ENCODE data around the gene CA5A. TPM values are rescaled to one million over a fixed set of nuclear protein-coding genes. Genes with fewer than 3 reads are reported as not detected.

The CA5A gene
- total and polyA plus RNA-seq, 2 of the 4 experiments (the other 2 are of a cell fraction) = not detected

DNA sequence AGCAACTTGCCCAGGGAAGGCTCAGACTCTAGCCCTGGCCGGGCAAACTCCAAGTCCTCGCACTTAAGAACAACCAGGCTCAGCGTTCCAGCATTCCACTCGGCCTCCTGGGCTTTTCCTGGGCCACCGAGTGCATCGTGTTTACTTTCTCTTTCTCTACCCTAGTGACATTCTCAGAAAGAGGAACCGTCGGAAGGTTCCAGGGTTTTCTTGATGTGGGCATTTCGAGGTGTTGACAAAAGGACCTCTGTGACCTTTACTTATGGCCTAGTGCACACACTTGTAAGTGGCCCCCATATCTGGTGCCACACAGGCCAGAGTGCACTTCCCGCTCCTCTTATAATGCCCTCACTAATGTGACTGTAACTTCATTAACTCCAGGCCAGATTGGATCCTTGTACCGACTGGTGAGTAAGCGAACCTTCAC, 11.8 kb upstream of the CA5A start:
- ChIA-PET CTCF (no interaction called here), POLR2A (ENCODE audit: unreplicated experiment) (no interaction called here)
- Histone ChIP-seq H2BK5ac (ENCODE audit: low read depth, low read length, poor library complexity, severe bottlenecking) (no peak overlapping the region), H3K4me2 (ENCODE audit: low read depth, low read length) (no peak overlapping the region), H4K5ac (ENCODE audit: low read depth, low read length) (no peak overlapping the region), H3K9me3 (ENCODE audit: control insufficient read depth, insufficient read depth, low read length) (no peaks in the 10 kb centered on the region), H2BK15ac (ENCODE audit: low read depth, low read length) (no peak overlapping the region), H2AFZ (replicated peaks; ENCODE audit: low read length, poor library complexity) (no peak overlapping the region), H3K14ac (replicated peaks; ENCODE audit: low read depth, low read length) (no peak overlapping the region), H3K9me1 (ENCODE audit: insufficient read depth, low read length) (no peaks in the 10 kb centered on the region), H3K9ac (ENCODE audit: low read depth, low read length) (no peak overlapping the region), H2BK20ac (ENCODE audit: low read depth, low read length) (no peak overlapping the region), H3K4me3 (ENCODE audit: insufficient read depth, low read depth, low read length) (no peak overlapping the region), H2BK120ac (ENCODE audit: low read depth, low read length) (no peak overlapping the region), H3K4ac (ENCODE audit: low read depth, low read length) (no peak overlapping the region), H4K8ac (ENCODE audit: low read depth in 2 of 2, low read length in 2 of 2) (no peak overlapping the region), H3K18ac (ENCODE audit: low read depth, low read length) (no peak overlapping the region), H2AK5ac (ENCODE audit: low read depth, low read length) (no peak overlapping the region), H3K27me3 (ENCODE audit: control insufficient read depth, insufficient read depth, low read length) (no peaks in the 10 kb centered on the region), H2AK9ac (replicated peaks; ENCODE audit: low read depth, low read length, poor library complexity) (no peak overlapping the region), H3K79me1 (ENCODE audit: low read depth in 1 of 2, low read length in 2 of 2) (peaks cover 10 to 12% of the 10 kb centered on the region in 2 experiments), H4K20me1 (ENCODE audit: insufficient read depth, low read length) (no peaks in the 10 kb centered on the region), H3K56ac (ENCODE audit: extremely low read depth, insufficient read depth, low read length) (no peak overlapping the region), H3K23ac (ENCODE audit: low read depth, low read length) (no peak overlapping the region), H3K4me1 (ENCODE audit: control insufficient read depth, insufficient read depth, low read length) (peaks cover 4% of the 10 kb centered on the region; the same call in 1 of the 2 replicates), H4K91ac (ENCODE audit: insufficient read depth, low read depth, low read length) (no peak overlapping the region), H3K27ac (ENCODE audit: insufficient read depth, low read length) (no peak overlapping the region), H3K36me3 (ENCODE audit: control insufficient read depth, insufficient read depth, low read length) (no peaks in the 10 kb centered on the region)
- intact Hi-C loops (cut with micrococcal nuclease) = no loop called here
- WGBS, 2 experiments (ENCODE audit: extremely low coverage in 2 of 2, insufficient read length in 1 of 2) = 84% methylated on average over 6 of the region's 12 CpGs; no CpG with 5 or more reads in 1 of the 2 experiments
- DNase-seq = no peak
- in situ Hi-C loops (cut with MboI; ENCODE audit: low sequenced_read_pairs) = no loop called here
- dilution Hi-C loops (cut with HindIII; ENCODE audit: low sequenced_read_pairs, unreplicated experiment) = no loop called here
- ATAC-seq (ENCODE audit: low read depth) = no peak
- no TSS peak for BruUV-seq (replicated peaks)
- TF ChIP-seq CHD1 (IDR thresholded peaks at IDR 0.05; ENCODE audit: low read depth, low read length) (no peak), MAZ (IDR thresholded peaks at IDR 0.05; ENCODE audit: borderline replicate concordance, low read depth, low read length) (no peak), MXI1 (IDR thresholded peaks at IDR 0.05; ENCODE audit: borderline replicate concordance, low read depth, low read length) (no peak), SMC3 (IDR thresholded peaks at IDR 0.05; ENCODE audit: low read depth, low read length) (no peak), RFX5 (IDR thresholded peaks at IDR 0.05; ENCODE audit: low read depth, low read length) (no peak)
- TF ChIP-seq, protein P1, sequence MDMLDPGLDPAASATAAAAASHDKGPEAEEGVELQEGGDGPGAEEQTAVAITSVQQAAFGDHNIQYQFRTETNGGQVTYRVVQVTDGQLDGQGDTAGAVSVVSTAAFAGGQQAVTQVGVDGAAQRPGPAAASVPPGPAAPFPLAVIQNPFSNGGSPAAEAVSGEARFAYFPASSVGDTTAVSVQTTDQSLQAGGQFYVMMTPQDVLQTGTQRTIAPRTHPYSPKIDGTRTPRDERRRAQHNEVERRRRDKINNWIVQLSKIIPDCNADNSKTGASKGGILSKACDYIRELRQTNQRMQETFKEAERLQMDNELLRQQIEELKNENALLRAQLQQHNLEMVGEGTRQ (IDR thresholded peaks at IDR 0.05; ENCODE audit: low read depth, low read length) = no peak
- TF ChIP-seq, protein P2, sequence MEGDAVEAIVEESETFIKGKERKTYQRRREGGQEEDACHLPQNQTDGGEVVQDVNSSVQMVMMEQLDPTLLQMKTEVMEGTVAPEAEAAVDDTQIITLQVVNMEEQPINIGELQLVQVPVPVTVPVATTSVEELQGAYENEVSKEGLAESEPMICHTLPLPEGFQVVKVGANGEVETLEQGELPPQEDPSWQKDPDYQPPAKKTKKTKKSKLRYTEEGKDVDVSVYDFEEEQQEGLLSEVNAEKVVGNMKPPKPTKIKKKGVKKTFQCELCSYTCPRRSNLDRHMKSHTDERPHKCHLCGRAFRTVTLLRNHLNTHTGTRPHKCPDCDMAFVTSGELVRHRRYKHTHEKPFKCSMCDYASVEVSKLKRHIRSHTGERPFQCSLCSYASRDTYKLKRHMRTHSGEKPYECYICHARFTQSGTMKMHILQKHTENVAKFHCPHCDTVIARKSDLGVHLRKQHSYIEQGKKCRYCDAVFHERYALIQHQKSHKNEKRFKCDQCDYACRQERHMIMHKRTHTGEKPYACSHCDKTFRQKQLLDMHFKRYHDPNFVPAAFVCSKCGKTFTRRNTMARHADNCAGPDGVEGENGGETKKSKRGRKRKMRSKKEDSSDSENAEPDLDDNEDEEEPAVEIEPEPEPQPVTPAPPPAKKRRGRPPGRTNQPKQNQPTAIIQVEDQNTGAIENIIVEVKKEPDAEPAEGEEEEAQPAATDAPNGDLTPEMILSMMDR (conservative IDR thresholded peaks at IDR 0.05; ENCODE audit: low read depth, low read length) = no peak

All from IMR-90 (cell line).